WTC11 (cell line): ENCODE measurements around the gene ZNF850. TPM values are rescaled to one million over a fixed set of nuclear protein-coding genes. Genes with fewer than 3 reads are reported as not detected.

Source experiments
- ATAC-seq: fragments of 200-7000 bp; cut with Tn5 transposase; 2 replicates; pipeline ENCODE4 v1.10.0; 2021; ENCODE audit warnings: mild to moderate bottlenecking, moderate library complexity
- CTCF ChIA-PET: fragments of 300-600 bp; sonication (Branson Sonifier 250); formaldehyde crosslinking; loops from one replicate; lab custom pipeline; 2021; ENCODE audit warnings: antibody characterized with exemption; lab: Charles Lee
- POLR2A ChIA-PET: fragments of 350-600 bp; sonication (Branson Sonifier 250); formaldehyde crosslinking; loops from one replicate; lab custom pipeline; 2021; ENCODE audit warnings: antibody characterized with exemption; lab: Charles Lee
- DNase-seq: peaks from one replicate; pipeline ENCODE4 v3.0.0; 2021; ENCODE audit warnings: low spot score
- H3K27ac Mint-ChIP-seq: 2 replicates; pipeline ENCODE4 v1.8.0; 2021; ENCODE audit warnings: mixed read lengths
- H3K27me3 Mint-ChIP-seq: 2 replicates; pipeline ENCODE4 v1.8.0; 2021; ENCODE audit warnings: low read depth, mild to moderate bottlenecking, moderate library complexity, mixed read lengths
- H3K36me3 Mint-ChIP-seq: 2 replicates; pipeline ENCODE4 v1.8.0; 2021; ENCODE audit warnings: mixed read lengths
- H3K4me1 Mint-ChIP-seq: 2 replicates; pipeline ENCODE4 v1.8.0; 2022; ENCODE audit warnings: mixed read lengths
- H3K4me3 Mint-ChIP-seq: 2 replicates; pipeline ENCODE4 v1.8.0; 2021; ENCODE audit warnings: mild to moderate bottlenecking, moderate library complexity, mixed read lengths
- H3K9me3 Mint-ChIP-seq: 2 replicates; pipeline ENCODE4 v1.8.0; 2021; ENCODE audit warnings: mixed read lengths
- AFF4 ChIP-seq: sonication (generic); formaldehyde crosslinking; IDR thresholded peaks from 2 replicates; pipeline ENCODE4 v1.8.1; 2023; ENCODE audit warnings: mild to moderate bottlenecking, missing genetic modification reagents, borderline replicate concordance
- ARID4B ChIP-seq: sonication (generic); formaldehyde crosslinking; IDR thresholded peaks from 2 replicates; pipeline ENCODE4 v1.8.0; 2023; ENCODE audit warnings: missing genetic modification reagents, mild to moderate bottlenecking, borderline replicate concordance
- CTCF ChIP-seq: fragments of 200-600 bp; IDR thresholded peaks from 2 replicates; pipeline ENCODE4 v1.8.0; 2022; ENCODE audit warnings: antibody characterized with exemption
- ELF4 ChIP-seq: sonication (generic); formaldehyde crosslinking; IDR thresholded peaks from 2 replicates; pipeline ENCODE4 v1.8.1; 2022; ENCODE audit warnings: low read depth, mild to moderate bottlenecking, moderate library complexity, missing genetic modification reagents
- FOXP1 ChIP-seq: sonication (generic); formaldehyde crosslinking; IDR thresholded peaks from 2 replicates; pipeline ENCODE4 v1.8.0; 2022; ENCODE audit warnings: missing genetic modification reagents, mild to moderate bottlenecking, moderate library complexity, borderline replicate concordance
- GABPB1 ChIP-seq: sonication (generic); formaldehyde crosslinking; IDR thresholded peaks from 2 replicates; pipeline ENCODE4 v1.8.1; 2023; ENCODE audit warnings: mild to moderate bottlenecking, missing genetic modification reagents
- MLX ChIP-seq: sonication (generic); formaldehyde crosslinking; IDR thresholded peaks from 2 replicates; pipeline ENCODE4 v1.8.1; 2023; ENCODE audit warnings: mild to moderate bottlenecking, missing genetic modification reagents, moderate library complexity
- NFE2L1 ChIP-seq: sonication (generic); formaldehyde crosslinking; IDR thresholded peaks from 2 replicates; pipeline ENCODE4 v1.8.1; 2023; ENCODE audit warnings: missing genetic modification reagents
- NR1H2 ChIP-seq: sonication (generic); formaldehyde crosslinking; IDR thresholded peaks from 2 replicates; pipeline ENCODE4 v1.9.0; 2021; ENCODE audit warnings: mild to moderate bottlenecking, moderate library complexity, missing genetic modification reagents
- SP1 ChIP-seq: sonication (generic); formaldehyde crosslinking; conservative IDR thresholded peaks from 2 replicates; pipeline ENCODE4 v1.8.1; 2022; ENCODE audit warnings: missing genetic modification reagents
- TCF7 ChIP-seq: sonication (generic); formaldehyde crosslinking; IDR thresholded peaks from 2 replicates; pipeline ENCODE4 v1.8.0; 2022; ENCODE audit warnings: mild to moderate bottlenecking, low read depth, missing genetic modification reagents, moderate library complexity
- TEAD4 ChIP-seq: sonication (generic); formaldehyde crosslinking; IDR thresholded peaks from 2 replicates; pipeline ENCODE4 v1.8.0; 2022; ENCODE audit warnings: mild to moderate bottlenecking, missing genetic modification reagents
- ZNF263 ChIP-seq: sonication (generic); formaldehyde crosslinking; IDR thresholded peaks from 2 replicates; pipeline ENCODE4 v1.8.1; 2022; ENCODE audit warnings: low read depth, mild to moderate bottlenecking, moderate library complexity, missing genetic modification reagents
- ZNF317 ChIP-seq: sonication (generic); formaldehyde crosslinking; IDR thresholded peaks from 2 replicates; pipeline ENCODE4 v1.8.1; 2023; ENCODE audit warnings: low read depth, mild to moderate bottlenecking, moderate library complexity, missing genetic modification reagents, borderline replicate concordance
- ZNF532 ChIP-seq: fragments of 250-450 bp; sonication (Bioruptor Pico); IDR thresholded peaks from 2 replicates; pipeline ENCODE4 v1.9.0; 2021; ENCODE audit warnings: mild to moderate bottlenecking, borderline replicate concordance
- total RNA-seq: library from RNA; stranded (reverse); gene quantifications from 3 replicates; pipeline ENCODE4 v1.2.3, GENCODE V29; 2021

Gene ZNF850
- total RNA-seq, 1 experiment from 2014 or later = 65.9 TPM

GRCh38 chr19:36819130-36819630 is 46.6 kb upstream of the ZNF850 start:
- Mint-ChIP-seq H3K36me3 (peaks cover 94% of the 10 kb centered on the region), H3K4me3 (no peak overlapping the region), H3K4me1 (no peaks in the 10 kb centered on the region), H3K9me3 (peaks cover 66% of the 10 kb centered on the region), H3K27ac (no peak overlapping the region), H3K27me3 (peaks cover 8% of the 10 kb centered on the region; the same call in 1 of the 2 replicates)
- ATAC-seq (no peak), DNase-seq (no peak)
- ChIA-PET POLR2A (no interaction called here), CTCF (no interaction called here)
- no peak for TF ChIP-seq GABPB1 (CRISPR knock-in tag)
- TF ChIP-seq ZNF263 (CRISPR knock-in tag) = no peak
- no peak for TF ChIP-seq FOXP1 (CRISPR knock-in tag)
- no peak for TF ChIP-seq MLX (CRISPR knock-in tag)
- TF ChIP-seq TEAD4 = no peak
- no peak for TF ChIP-seq SP1 (CRISPR knock-in tag)
- TF ChIP-seq NR1H2 (CRISPR knock-in tag) = no peak
- TF ChIP-seq AFF4 (CRISPR knock-in tag) = no peak
- TF ChIP-seq ELF4 (CRISPR knock-in tag) = no peak
- TF ChIP-seq ZNF532 (CRISPR knock-in tag) = no peak
- no peak for TF ChIP-seq ARID4B (CRISPR knock-in tag)
- no peak for TF ChIP-seq NFE2L1 (CRISPR knock-in tag)
- no peak for TF ChIP-seq CTCF
- no peak for TF ChIP-seq ZNF317 (CRISPR knock-in tag)
- TF ChIP-seq TCF7 (CRISPR knock-in tag) = no peak
